HG03175 (cell line): Measurements from ENCODE around the gene SEZ6L.

Experiments
- ATAC-seq: cut with Tn5 transposase; IDR thresholded peaks from one replicate; pipeline ENCODE4 v1.9.1; 2021; ENCODE audit warnings: mild to moderate bottlenecking, moderate library complexity; ENCODE audit not compliant: unreplicated experiment

SEZ6L gene

GRCh38 chr22:26172389-26172990, 3.2 kb downstream of the SEZ6L start:
- ATAC-seq, result no peak

GRCh38 chr22:26174280-26174679, 5.0 kb downstream of the SEZ6L start:
- no peak for ATAC-seq

- no peak for ATAC-seq
Observed at GRCh38 chr22:26182723-26183122, 13.5 kb downstream of the SEZ6L start.

- no peak for ATAC-seq
Observed at GRCh38 chr22:26185190-26185589, 15.9 kb downstream of the SEZ6L start.

GRCh38 chr22:26188341-26188740, 19.1 kb downstream of the SEZ6L start:
- ATAC-seq, result no peak

GRCh38 chr22:26194313-26194712, 25.1 kb downstream of the SEZ6L start:
- no peak for ATAC-seq

- ATAC-seq, result no peak
Observed at GRCh38 chr22:26194877-26195276, 25.6 kb downstream of the SEZ6L start.

- no peak for ATAC-seq
Observed at GRCh38 chr22:26196657-26197056, 27.4 kb downstream of the SEZ6L start.

- ATAC-seq, result no peak
Observed at GRCh38 chr22:26197425-26197824, 28.2 kb downstream of the SEZ6L start.

GRCh38 chr22:26199665-26200064, 30.4 kb downstream of the SEZ6L start:
- ATAC-seq, result no peak

- no peak for ATAC-seq
Observed at GRCh38 chr22:26202280-26202924, 33.1 kb downstream of the SEZ6L start.

GRCh38 chr22:26205494-26205893, 36.2 kb downstream of the SEZ6L start:
- no peak for ATAC-seq

- no peak for ATAC-seq
Observed at GRCh38 chr22:26210334-26210733, 41.1 kb downstream of the SEZ6L start.

GRCh38 chr22:26213826-26214225, 44.6 kb downstream of the SEZ6L start:
- ATAC-seq, result no peak

GRCh38 chr22:26214466-26214865, 45.2 kb downstream of the SEZ6L start:
- ATAC-seq, result no peak

- no peak for ATAC-seq
Observed at GRCh38 chr22:26215736-26216135, 46.5 kb downstream of the SEZ6L start.

- no peak for ATAC-seq
Observed at GRCh38 chr22:26225207-26225606, 55.9 kb downstream of the SEZ6L start.

GRCh38 chr22:26226538-26227297, 57.5 kb downstream of the SEZ6L start:
- no peak for ATAC-seq

GRCh38 chr22:26229910-26230309, 60.6 kb downstream of the SEZ6L start:
- ATAC-seq, result no peak

- ATAC-seq, result no peak
Observed at GRCh38 chr22:26234296-26234695, 65.0 kb downstream of the SEZ6L start.

GRCh38 chr22:26235792-26236487, 66.7 kb downstream of the SEZ6L start:
- ATAC-seq, result no peak

GRCh38 chr22:26236991-26237390, 67.7 kb downstream of the SEZ6L start:
- no peak for ATAC-seq
